Ovary (tissue), 10 donors: ENCODE results near the gene SSBP4. TPM values are rescaled to one million over a fixed set of nuclear protein-coding genes. Genes with fewer than 3 reads are reported as not detected.
A peak's percentile ranks its signal among the peaks of the same experiment; 100 is the strongest.

ENCODE experiments used
- DNase-seq, 5 donors: peaks; one replicate each; pipeline ENCODE4 v3.0.0-alpha.2; 2019 to 2020
- H3K27ac ChIP-seq, 2 donors: fragments of 200-600 bp; one replicate each; pipeline versions ENCODE4 v1.5.1 to v1.8.0; 2019 to 2022
- H3K27me3 ChIP-seq: fragments of 200-600 bp; one replicate; pipeline ENCODE4 v1.8.0; 2022
- H3K36me3 ChIP-seq: fragments of 200-600 bp; sonication (generic); one replicate; pipeline ENCODE4 v1.5.1; 2019
- H3K4me1 ChIP-seq: one replicate; pipeline ENCODE4 v1.8.1; 2013; ENCODE audit warnings: mild to moderate bottlenecking, moderate library complexity; ENCODE audit not compliant: insufficient read depth
- H3K4me3 ChIP-seq: fragments of 200-600 bp; sonication (generic); one replicate; pipeline ENCODE4 v1.5.1; 2017
- H3K9me3 ChIP-seq, 2 donors: fragments of 200-600 bp in 1 of 2; sonication (generic) in 1 of 2; one replicate each; pipeline versions ENCODE4 v1.5.1 to v1.8.1; 2013 to 2019; ENCODE audit warnings: mild to moderate bottlenecking in 1 of 2, moderate library complexity in 1 of 2
- CTCF ChIP-seq, 3 donors: fragments of 450-650 bp in 2 of 3; fragments of 200-600 bp in 1 of 3; IDR thresholded peaks; one replicate each; pipeline versions ENCODE4 v1.5.1 to v1.8.0; 2016 to 2022; ENCODE audit warnings: antibody characterized with exemption in 3 of 3, mild to moderate bottlenecking in 1 of 3
- EP300 ChIP-seq: sonication (generic); formaldehyde crosslinking; IDR thresholded peaks from one replicate; pipeline ENCODE4 v1.6.1; 2017; ENCODE audit warnings: antibody characterized with exemption
- POLR2A ChIP-seq: fragments of 450-650 bp; IDR thresholded peaks from one replicate; pipeline ENCODE4 v1.6.1; 2017; ENCODE audit warnings: antibody characterized with exemption, mild to moderate bottlenecking, moderate library complexity
- WGBS, 3 donors: extraction: QIAGEN DNeasy Blood & Tissue Kit in 1 of 3; methylation state at CpG; one replicate each; pipeline versions ENCODE4 v1.1.5 to v1.1.7; 2013 to 2017; 5-methylcytosine and 5-hydroxymethylcytosine counted together
- intact Hi-C, 4 donors: fragments of 100-400 bp; cut with DNase I; formaldehyde crosslinking; loops; one replicate each; pipeline versions ENCODE4 v1.11.0 to v1.15.1; 2022 to 2023
- long read RNA-seq, 3 donors: library from polyadenylated mRNA in 2 of 3; unstranded in 2 of 3; transcript quantifications; one replicate each; pipeline ENCODE4 v2.0.0 and lab custom pipeline, GENCODE V29; 2021 to 2026
- polyA plus RNA-seq, 2 donors: library from polyadenylated mRNA; stranded (reverse); fragments of 200-250 nt in 1 of 2; fragments of 350-450 nt in 1 of 2; fragmentation: Illumina TruSeq in 1 of 2; extraction: RNeasy Lipid Tissue Mini Kit (QIAGEN cat#74804) in 1 of 2; gene quantifications; one replicate each; pipeline ENCODE4 v1.2.3, GENCODE V29; 2013 to 2014
- total RNA-seq, 7 donors: library from RNA; depleted of rRNA in 2 of 7; stranded (reverse); fragments of >200 nt in 2 of 7; fragmentation: NEBNext Ultra II Directional in 3 of 7; extraction: Animal tissue kit (Norgen Biotek cat#: 25700) in 3 of 7; gene quantifications; one replicate each; pipeline versions ENCODE4 v1.1.0 to v1.2.4, GENCODE V29; 2016 to 2023
- donor health status: DM: no; HTN: no; CAD: no; lungs with moderate emphysema.
- donor health status: DM: no; HTN: no; CAD: no.
- donor health status: Bipolar disorder and iron deficiency.
- donor health status: DM: yes; HTN: yes; CAD: no.
- donor health status: DM: no; HTN: no; CAD: no.
- donor health status: DM: yes; HTN: yes; CAD: no.

Gene SSBP4
- total RNA-seq, result 100 to 1,000 TPM in 2 of 7 donors, 10 to 100 TPM in 5; 58.9 to 124 (median 88.3) TPM
- polyA plus RNA-seq, result 10 to 100 TPM in 1 of 2 donors, 1 to 10 TPM in 1; 4.6 to 90.3 TPM
- long read RNA-seq, donor 1, partial matches to known transcripts, result 4 of 26 reads
- long read RNA-seq, donor 1, other reads (novel, unspliced or antisense), result 16 of 26 reads
- long read RNA-seq, donor 2, transcript SSBP4-206 (3 exons, 793 nt), result major isoform, 8 of 660 reads
- long read RNA-seq, donor 2, transcript SSBP4-202 (17 exons, 1,721 nt), result minor isoform, 5 of 660 reads
- long read RNA-seq, donor 2, partial matches to known transcripts, result 418 of 660 reads
- long read RNA-seq, donor 2, other reads (novel, unspliced or antisense), result 226 of 660 reads
- long read RNA-seq, donor 3, transcript SSBP4-206 (3 exons, 793 nt), result minor isoform, 6 of 243 reads
- long read RNA-seq, donor 3, transcript SSBP4-201 (18 exons, 1,768 nt), result minor isoform, 14 of 243 reads
- long read RNA-seq, donor 3, transcript SSBP4-202 (17 exons, 1,721 nt), result major isoform, 96 of 243 reads
- long read RNA-seq, donor 3, partial matches to known transcripts, result 31 of 243 reads
- long read RNA-seq, donor 3, other reads (novel, unspliced or antisense), result 94 of 243 reads

DNA sequence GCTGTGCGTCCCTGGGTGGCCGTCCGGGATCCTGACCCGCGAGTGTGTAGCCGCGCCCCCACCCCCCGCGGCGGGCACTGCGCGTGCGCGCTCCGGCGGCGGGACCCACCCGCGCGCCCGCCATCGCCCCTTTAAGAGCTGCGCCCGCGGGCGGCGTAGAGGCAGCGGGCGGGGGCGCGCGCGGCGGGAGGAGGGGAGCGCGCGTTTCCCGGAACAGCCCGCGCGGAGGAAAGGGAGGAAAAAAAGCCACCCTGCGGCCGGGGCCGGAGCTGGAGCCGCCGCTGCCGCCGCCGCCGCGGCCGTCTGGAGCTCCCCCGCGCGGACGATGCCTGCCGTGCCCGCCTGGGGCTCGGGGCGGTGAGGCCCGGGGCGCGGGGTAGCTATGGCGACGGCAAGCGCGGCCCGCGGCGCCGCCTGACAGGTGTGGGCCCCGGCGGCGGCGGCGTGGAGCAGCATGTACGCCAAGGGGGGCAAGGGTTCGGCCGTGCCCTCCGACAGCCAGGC, at the start of gene SSBP4:
Gene SSBP4, plus strand, starts transcription at position 204 of the 504 bp plus-strand sequence. Its CDS starts 251 bp downstream, at position 455.
- DNase-seq, result peak; percentile 64 to 88 (median 80)
- H3K9me3 ChIP-seq, result no peaks in the 10 kb centered on the region
- peak within 1 kb of the TSS; percentile 51 for H3K4me3 ChIP-seq
- TF ChIP-seq EP300 (no peak), POLR2A (peak; percentile 67), CTCF (IDR thresholded peaks at IDR 0.05) (peak in 2 of 3 donors; percentile 65 to 81)
- H3K4me1 ChIP-seq, result peaks cover 22% of the 10 kb centered on the region
- no peaks in the 10 kb centered on the region for H3K36me3 ChIP-seq
- H3K27me3 ChIP-seq, result no peaks in the 10 kb centered on the region
- 0 to 1% (median 1%) methylated on average over 47 to 79 of the region's 80 CpGs for WGBS, 3 donors
- H3K27ac ChIP-seq, result peak within 1 kb of the TSS; percentile 62 to 77
- intact Hi-C loops, result loop anchor here (5.0 to 10.0 kb wide), 4 partner anchors 142 to 224 kb away; partner anchors contain the start of genes IQCN (in 2 of the 4), MPV17L2 (in 1 of the 4) and RAB3A (in 1 of the 4)

GRCh38 chr19:18373407-18373891, 45.7 kb upstream of the SSBP4 start:
- peak overlapping the region; percentile 9 to 77 for H3K27ac ChIP-seq
- WGBS, 3 donors, result 62 to 72% (median 68%) methylated on average over 4 of the region's 4 CpGs
- TF ChIP-seq CTCF (IDR thresholded peaks at IDR 0.05) (no peak), EP300 (no peak)
- no peak for DNase-seq
- intact Hi-C loops, result no loop called here
- H3K4me3 ChIP-seq, result no peak overlapping the region
- no peaks in the 10 kb centered on the region for H3K9me3 ChIP-seq
- H3K27me3 ChIP-seq, result no peaks in the 10 kb centered on the region
- no peaks in the 10 kb centered on the region for H3K36me3 ChIP-seq
- peaks cover 9% of the 10 kb centered on the region for H3K4me1 ChIP-seq

GRCh38 chr19:18373892-18374629, 45.1 kb upstream of the SSBP4 start:
- Histone ChIP-seq H3K36me3 (no peaks in the 10 kb centered on the region), H3K27me3 (no peaks in the 10 kb centered on the region), H3K4me3 (no peak overlapping the region), H3K4me1 (peaks cover 9% of the 10 kb centered on the region), H3K27ac (peak overlapping the region; percentile 77 to 79), H3K9me3 (no peaks in the 10 kb centered on the region)
- TF ChIP-seq CTCF (IDR thresholded peaks at IDR 0.05) (no peak), EP300 (peak; percentile 67), POLR2A (peak; percentile 7)
- DNase-seq, result peak; percentile 93 to 98 (median 93)
- intact Hi-C loops, result no loop called here
- WGBS, 3 donors, result 16 to 20% (median 19%) methylated on average over 17 of the region's 17 CpGs

GRCh38 chr19:18377026-18377425, 42.2 kb upstream of the SSBP4 start:
- no peaks in the 10 kb centered on the region for H3K9me3 ChIP-seq
- H3K27me3 ChIP-seq, result no peaks in the 10 kb centered on the region
- 68 to 69% (median 69%) methylated on average over 6 of the region's 6 CpGs for WGBS, 3 donors
- no peak overlapping the region for H3K27ac ChIP-seq
- peaks cover 9% of the 10 kb centered on the region for H3K4me1 ChIP-seq
- TF ChIP-seq POLR2A (no peak), CTCF (IDR thresholded peaks at IDR 0.05) (no peak)
- H3K4me3 ChIP-seq, result no peak overlapping the region
- no peaks in the 10 kb centered on the region for H3K36me3 ChIP-seq
- intact Hi-C loops, result no loop called here
- no peak for DNase-seq
